H9 (cell line): ENCODE measurements around the gene PI4K2A. TPM values are rescaled to one million over a fixed set of nuclear protein-coding genes. Genes with fewer than 3 reads are reported as not detected.

Experiments
- DNase-seq: peaks from one replicate; pipeline ENCODE4 v3.0.0-alpha.2; 2017
- H2AFZ ChIP-seq: one replicate; pipeline ENCODE4 v1.6.1; 2013; ENCODE audit warnings: mild to moderate bottlenecking, low read length, control low read depth, moderate library complexity
- H2AK5ac ChIP-seq: 2 replicates; pipeline ENCODE4 v1.6.1; 2013; ENCODE audit warnings: low read length, control low read depth, mixed read lengths; ENCODE audit not compliant: insufficient read length
- H2BK120ac ChIP-seq: one replicate; pipeline ENCODE4 v1.6.1; 2013; ENCODE audit warnings: low read depth, mild to moderate bottlenecking, low read length, control low read depth, inconsistent platforms; ENCODE audit not compliant: poor library complexity, severe bottlenecking
- H2BK12ac ChIP-seq: 2 replicates; pipeline ENCODE4 v1.6.1; 2013; ENCODE audit warnings: low read length, control low read depth, mixed read lengths, low read depth; ENCODE audit not compliant: insufficient read length
- H2BK15ac ChIP-seq: 2 replicates; pipeline ENCODE4 v1.6.1; 2013; ENCODE audit warnings: low read depth, low read length, control low read depth
- H2BK20ac ChIP-seq: one replicate; pipeline ENCODE4 v1.6.1; 2013; ENCODE audit warnings: low read depth, mild to moderate bottlenecking, low read length, control low read depth, inconsistent platforms; ENCODE audit not compliant: poor library complexity, severe bottlenecking
- H2BK5ac ChIP-seq: 2 replicates; pipeline ENCODE4 v1.6.1; 2013; ENCODE audit warnings: low read length, control low read depth, mixed read lengths; ENCODE audit not compliant: insufficient read length
- H3K14ac ChIP-seq: 2 replicates; pipeline ENCODE4 v1.6.1; 2013; ENCODE audit warnings: low read length, control low read depth; ENCODE audit not compliant: insufficient read depth
- H3K18ac ChIP-seq: 2 replicates; pipeline ENCODE4 v1.6.1; 2013; ENCODE audit warnings: low read depth, mild to moderate bottlenecking, mixed read lengths, low read length, control low read depth; ENCODE audit not compliant: insufficient read length
- H3K23ac ChIP-seq: 2 replicates; pipeline ENCODE4 v1.6.1; 2013; ENCODE audit warnings: low read length, control low read depth, mixed read lengths, low read depth; ENCODE audit not compliant: insufficient read length
- H3K23me2 ChIP-seq: 2 replicates; pipeline ENCODE4 v1.6.1; 2013; ENCODE audit warnings: low read depth, mild to moderate bottlenecking, mixed read lengths, low read length, control low read depth; ENCODE audit not compliant: insufficient read length, poor library complexity, severe bottlenecking
- H3K27ac ChIP-seq: 2 replicates; pipeline ENCODE4 v1.5.1; 2013; ENCODE audit warnings: low read length, control low read depth, mixed read lengths, low read depth; ENCODE audit not compliant: insufficient read length
- H3K27me3 ChIP-seq: 2 replicates; pipeline ENCODE4 v1.6.1; 2013; ENCODE audit warnings: low read length, control low read depth, inconsistent platforms; ENCODE audit not compliant: insufficient read depth
- H3K4ac ChIP-seq: 2 replicates; pipeline ENCODE4 v1.6.1; 2013; ENCODE audit warnings: low read depth, mild to moderate bottlenecking, control low read depth, inconsistent platforms, low read length, moderate library complexity
- H3K4me1 ChIP-seq: 2 replicates; pipeline ENCODE4 v1.6.1; 2013; ENCODE audit warnings: low read length, control low read depth, inconsistent platforms; ENCODE audit not compliant: insufficient read depth
- H3K4me2 ChIP-seq: 2 replicates; pipeline ENCODE4 v1.6.1; 2013; ENCODE audit warnings: low read length, control low read depth, mixed read lengths; ENCODE audit not compliant: insufficient read length, insufficient read depth
- H3K56ac ChIP-seq: 2 replicates; pipeline ENCODE4 v1.6.1; 2013; ENCODE audit warnings: low read depth, mild to moderate bottlenecking, mixed read lengths, low read length, control low read depth; ENCODE audit not compliant: insufficient read length
- H3K79me1 ChIP-seq: 2 replicates; pipeline ENCODE4 v1.6.1; 2013; ENCODE audit warnings: low read depth, mild to moderate bottlenecking, moderate library complexity, low read length, control low read depth, inconsistent platforms; ENCODE audit not compliant: insufficient read depth, poor library complexity, severe bottlenecking
- H3K79me2 ChIP-seq: 2 replicates; pipeline ENCODE4 v1.6.1; 2013; ENCODE audit warnings: low read length, control low read depth, inconsistent platforms; ENCODE audit not compliant: insufficient read depth
- H3K9ac ChIP-seq: 2 replicates; pipeline ENCODE4 v1.6.1; 2013; ENCODE audit warnings: low read length, control low read depth, mixed read lengths; ENCODE audit not compliant: insufficient read length; ENCODE audit errors: extremely low read depth
- H3K9me3 ChIP-seq: one replicate; pipeline ENCODE4 v1.6.1; 2013; ENCODE audit warnings: low read depth, low read length, inconsistent platforms; ENCODE audit not compliant: control insufficient read depth
- H3T11ph ChIP-seq: one replicate; pipeline ENCODE4 v1.6.1; 2013; ENCODE audit warnings: mild to moderate bottlenecking, low read length, control low read depth, inconsistent platforms
- H4K20me1 ChIP-seq: one replicate; pipeline ENCODE4 v1.6.1; 2013; ENCODE audit not compliant: control insufficient read depth, insufficient read length, insufficient read depth
- H4K5ac ChIP-seq: 2 replicates; pipeline ENCODE4 v1.6.1; 2013; ENCODE audit warnings: low read depth, mild to moderate bottlenecking, mixed read lengths, low read length, control low read depth; ENCODE audit not compliant: insufficient read length
- H4K8ac ChIP-seq: replicated peaks from 2 replicates; pipeline ENCODE4 v1.6.1; 2013; ENCODE audit warnings: low read length, control low read depth, mixed read lengths, low read depth; ENCODE audit not compliant: insufficient read length
- H4K91ac ChIP-seq: 2 replicates; pipeline ENCODE4 v1.6.1; 2013; ENCODE audit warnings: low read depth, mild to moderate bottlenecking, moderate library complexity, mixed read lengths, low read length, control low read depth; ENCODE audit not compliant: insufficient read length
- H3K27ac Mint-ChIP-seq, 3 experiments: 2 replicates in 2 of 3; 3 replicates in 1 of 3; pipeline ENCODE4 v1.8.0; 2020 to 2021; ENCODE audit warnings: mixed read lengths in 3 of 3, mild to moderate bottlenecking in 1 of 3, moderate library complexity in 1 of 3
- H3K27me3 Mint-ChIP-seq: 2 replicates; pipeline ENCODE4 v1.8.0; 2021; ENCODE audit warnings: low read depth, mild to moderate bottlenecking, moderate library complexity, mixed read lengths
- H3K36me3 Mint-ChIP-seq, 3 experiments: 2 replicates in 2 of 3; 3 replicates in 1 of 3; pipeline ENCODE4 v1.8.0; 2020 to 2021; ENCODE audit warnings: low read depth in 3 of 3, mixed read lengths in 3 of 3; ENCODE audit not compliant: insufficient read depth in 1 of 3
- H3K4me1 Mint-ChIP-seq, 2 experiments: 2 replicates each; pipeline ENCODE4 v1.8.0; 2020; ENCODE audit warnings: mixed read lengths in 2 of 2
- H3K4me3 Mint-ChIP-seq, 2 experiments: 2 replicates in 1 of 2; 3 replicates in 1 of 2; pipeline ENCODE4 v1.8.0; 2020 to 2021; ENCODE audit warnings: mild to moderate bottlenecking in 2 of 2, mixed read lengths in 2 of 2, moderate library complexity in 1 of 2
- H3K9me3 Mint-ChIP-seq, 2 experiments: 2 replicates in 1 of 2; 3 replicates in 1 of 2; pipeline ENCODE4 v1.8.0; 2020; ENCODE audit warnings: mild to moderate bottlenecking in 2 of 2, mixed read lengths in 2 of 2, moderate library complexity in 1 of 2
- WGBS: extraction: QIAGEN DNeasy Blood & Tissue Kit; methylation state at CpG from one replicate; pipeline ENCODE4 v1.1.7; 2013; ENCODE audit warnings: missing lambda C conversion rate, low lambda C conversion rate, mixed read lengths; ENCODE audit not compliant: insufficient read length; ENCODE audit errors: extremely low coverage; 5-methylcytosine and 5-hydroxymethylcytosine counted together
- total RNA-seq: library from RNA; stranded (reverse); gene quantifications from 2 replicates; pipeline ENCODE4 v1.2.1, GENCODE V29; 2021
- TF ChIP-seq, protein P1 (sequence below): fragments of 200-600 bp; sonication (generic); conservative IDR thresholded peaks from 3 replicates; pipeline ENCODE4 v1.8.0; 2021; ENCODE audit warnings: antibody characterized with exemption, mild to moderate bottlenecking

PI4K2A gene
- total RNA-seq, 1 experiment from 2014 or later = 30.9 TPM

DNA sequence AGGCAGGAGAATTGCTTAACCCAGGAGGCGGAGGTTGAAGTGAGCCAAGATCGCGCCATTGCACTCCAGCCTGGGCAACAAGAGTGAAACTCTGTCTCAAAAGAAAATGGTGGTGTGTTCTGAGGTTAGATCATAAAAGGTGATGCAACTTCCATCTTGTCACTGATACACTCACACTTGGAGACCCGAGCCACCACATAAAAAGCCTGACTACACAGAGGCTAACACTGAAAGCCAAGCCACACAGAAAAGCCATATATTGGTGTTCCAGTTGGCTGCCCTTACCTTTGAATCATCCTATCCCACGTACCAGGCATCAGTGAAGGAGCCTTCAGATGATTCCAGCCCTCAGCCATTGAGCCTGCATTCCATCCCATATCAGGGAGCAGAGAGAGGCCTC is 11.2 kb upstream of the PI4K2A start:
- Histone ChIP-seq H4K8ac (no peak overlapping the region), H4K20me1 (no peaks in the 10 kb centered on the region), H3K9me3 (no peaks in the 10 kb centered on the region), H3K4ac (no peak overlapping the region), H2BK12ac (no peak overlapping the region), H3K79me2 (0 out of 2 replicates have a peak, but pooled peaks cover 3% of the 10 kb centered on the region), H3K23me2 (peaks cover 7% of the 10 kb centered on the region), H3K18ac (no peak overlapping the region), H2BK20ac (no peak overlapping the region), H3K27ac (no peak overlapping the region), H2BK15ac (no peak overlapping the region), H4K5ac (no peak overlapping the region), H2BK5ac (no peak overlapping the region), H3T11ph (no peak overlapping the region), H4K91ac (no peak overlapping the region), H2AK5ac (no peak overlapping the region), H3K14ac (no peak overlapping the region), H2BK120ac (no peak overlapping the region), H3K56ac (no peak overlapping the region), H3K4me1 (no peaks in the 10 kb centered on the region), H3K79me1 (no peaks in the 10 kb centered on the region), H3K9ac (no peak overlapping the region), H2AFZ (no peak overlapping the region), H3K23ac (no peak overlapping the region), H3K4me2 (no peak overlapping the region), H3K27me3 (no peaks in the 10 kb centered on the region)
- WGBS = no CpG with 5 or more reads among the region's 5 CpGs
- Mint-ChIP-seq H3K4me1 (peaks cover 9 to 11% of the 10 kb centered on the region in 2 experiments), H3K4me3 (no peak overlapping the region; a peak in 1 of 5 replicates), H3K27me3 (no peaks in the 10 kb centered on the region), H3K9me3 (no peaks in the 10 kb centered on the region; a peak in 1 of 5 replicates), H3K36me3 (peaks cover 0 to 2% (median 2%) of the 10 kb centered on the region in 3 experiments; a peak in 4 of 7 replicates), H3K27ac (peak overlapping the region in 1 of 3 experiments; percentile 13; a peak in 1 of 7 replicates)
- TF ChIP-seq, protein P1, sequence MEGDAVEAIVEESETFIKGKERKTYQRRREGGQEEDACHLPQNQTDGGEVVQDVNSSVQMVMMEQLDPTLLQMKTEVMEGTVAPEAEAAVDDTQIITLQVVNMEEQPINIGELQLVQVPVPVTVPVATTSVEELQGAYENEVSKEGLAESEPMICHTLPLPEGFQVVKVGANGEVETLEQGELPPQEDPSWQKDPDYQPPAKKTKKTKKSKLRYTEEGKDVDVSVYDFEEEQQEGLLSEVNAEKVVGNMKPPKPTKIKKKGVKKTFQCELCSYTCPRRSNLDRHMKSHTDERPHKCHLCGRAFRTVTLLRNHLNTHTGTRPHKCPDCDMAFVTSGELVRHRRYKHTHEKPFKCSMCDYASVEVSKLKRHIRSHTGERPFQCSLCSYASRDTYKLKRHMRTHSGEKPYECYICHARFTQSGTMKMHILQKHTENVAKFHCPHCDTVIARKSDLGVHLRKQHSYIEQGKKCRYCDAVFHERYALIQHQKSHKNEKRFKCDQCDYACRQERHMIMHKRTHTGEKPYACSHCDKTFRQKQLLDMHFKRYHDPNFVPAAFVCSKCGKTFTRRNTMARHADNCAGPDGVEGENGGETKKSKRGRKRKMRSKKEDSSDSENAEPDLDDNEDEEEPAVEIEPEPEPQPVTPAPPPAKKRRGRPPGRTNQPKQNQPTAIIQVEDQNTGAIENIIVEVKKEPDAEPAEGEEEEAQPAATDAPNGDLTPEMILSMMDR = no peak
- no peak for DNase-seq
